CD4-positive, alpha-beta T cell treated with Interleukin-17A for 1 hour (primary cell): ENCODE data around the gene FTO.

Source experiments
- DNase-seq: peaks from one replicate; pipeline ENCODE4 v3.0.0-alpha.2; 2020

The FTO gene

GRCh38 chr16:53787423-53787822 lies 83.5 kb downstream of the FTO start:
- DNase-seq, result no peak

- no peak for DNase-seq
Measured at GRCh38 chr16:53789137-53789536, 85.2 kb downstream of the FTO start.

GRCh38 chr16:53792161-53792951 lies 88.4 kb downstream of the FTO start:
- no peak for DNase-seq

- DNase-seq, result no peak
Measured at GRCh38 chr16:53803451-53803850, 99.5 kb downstream of the FTO start.

GRCh38 chr16:53803998-53804397 lies 100.0 kb downstream of the FTO start:
- DNase-seq, result no peak

GRCh38 chr16:53804467-53804866 lies 100.5 kb downstream of the FTO start:
- DNase-seq, result no peak

GRCh38 chr16:53805113-53805512 lies 101.2 kb downstream of the FTO start:
- no peak for DNase-seq

- no peak for DNase-seq
Measured at GRCh38 chr16:53805752-53806151, 101.8 kb downstream of the FTO start.

- DNase-seq, result no peak
Measured at GRCh38 chr16:53809088-53809932, 105.4 kb downstream of the FTO start.

- DNase-seq, result no peak
Measured at GRCh38 chr16:53812914-53813313, 109.0 kb downstream of the FTO start.

- no peak for DNase-seq
Measured at GRCh38 chr16:53814801-53815200, 110.8 kb downstream of the FTO start.

- no peak for DNase-seq
Measured at GRCh38 chr16:53816211-53816836, 112.4 kb downstream of the FTO start.

GRCh38 chr16:53817117-53817755 lies 113.3 kb downstream of the FTO start:
- DNase-seq, result no peak

- no peak for DNase-seq
Measured at GRCh38 chr16:53817812-53818550, 114.0 kb downstream of the FTO start.

GRCh38 chr16:53821487-53821886 lies 117.5 kb downstream of the FTO start:
- DNase-seq, result no peak

GRCh38 chr16:53821957-53822625 lies 118.1 kb downstream of the FTO start:
- DNase-seq, result no peak

- peak; percentile 24 for DNase-seq
Measured at GRCh38 chr16:53822936-53823529, 119.1 kb downstream of the FTO start.

- DNase-seq, result no peak
Measured at GRCh38 chr16:53826658-53827057, 122.7 kb downstream of the FTO start.

GRCh38 chr16:53827741-53828140 lies 123.8 kb downstream of the FTO start:
- DNase-seq, result no peak

- no peak for DNase-seq
Measured at GRCh38 chr16:53829186-53829747, 125.3 kb downstream of the FTO start.
